Renal pelvis (tissue), 4 donors: Measurements from ENCODE around the gene ZFY. TPM values are rescaled to one million over a fixed set of nuclear protein-coding genes. Genes with fewer than 3 reads are reported as not detected.
"Not testable (repeated sequence)": the region's sequence is repeated elsewhere in the genome, so short reads cannot be mapped to it uniquely, and the experiment has no call there.

Experiments
- DNase-seq: peaks from one replicate; pipeline ENCODE4 v3.0.0-alpha.2; 2013
- polyA plus RNA-seq, 3 donors: library from polyadenylated mRNA; unstranded; fragments of 120-200 nt; gene quantifications; one replicate each; pipeline ENCODE4 v1.2.1, GENCODE V29; 2013; ENCODE audit not compliant: insufficient read length in 3 of 3

The ZFY gene
- polyA plus RNA-seq, 3 donors: 13.2 to 15.4 TPM; not detected in 1

GRCh38 chrY:2965629-2966028 lies 30.4 kb downstream of the ZFY start:
- DNase-seq: no peak

GRCh38 chrY:2969561-2969960 lies 34.4 kb downstream of the ZFY start:
- no peak for DNase-seq

GRCh38 chrY:2972708-2973107 lies 37.5 kb downstream of the ZFY start:
- no peak for DNase-seq

- no peak for DNase-seq
These were observed 38.0 kb downstream of the ZFY start for GRCh38 chrY:2973110-2973751.

GRCh38 chrY:2979283-2979682 lies 44.1 kb downstream of the ZFY start:
- no peak for DNase-seq

GRCh38 chrY:2984491-2984890 lies 49.3 kb downstream of the ZFY start:
- no peak for DNase-seq

GRCh38 chrY:2987178-2987577 lies 52.0 kb downstream of the ZFY start:
- DNase-seq: not testable (repeated sequence)

GRCh38 chrY:2997369-2997768 lies 62.2 kb downstream of the ZFY start:
- not testable (repeated sequence) for DNase-seq

GRCh38 chrY:3002190-3002589 lies 67.0 kb downstream of the ZFY start:
- DNase-seq: no peak

GRCh38 chrY:3002680-3003515 lies 67.7 kb downstream of the ZFY start:
- no peak for DNase-seq

- no peak for DNase-seq
These were observed 68.3 kb downstream of the ZFY start for GRCh38 chrY:3003516-3003830.

GRCh38 chrY:3003846-3004245 lies 68.7 kb downstream of the ZFY start:
- DNase-seq: no peak

GRCh38 chrY:3006031-3006430 lies 70.8 kb downstream of the ZFY start:
- DNase-seq: not testable (repeated sequence)

GRCh38 chrY:3007967-3008366 lies 72.8 kb downstream of the ZFY start:
- no peak for DNase-seq

- DNase-seq: no peak
These were observed 77.0 kb downstream of the ZFY start for GRCh38 chrY:3012226-3012625.

- DNase-seq: no peak
These were observed 81.4 kb downstream of the ZFY start for GRCh38 chrY:3016594-3016993.

- no peak for DNase-seq
These were observed 83.4 kb downstream of the ZFY start for GRCh38 chrY:3018546-3018945.

GRCh38 chrY:3019584-3019983 lies 84.4 kb downstream of the ZFY start:
- DNase-seq: no peak

GRCh38 chrY:3021176-3021575 lies 86.0 kb downstream of the ZFY start:
- no peak for DNase-seq

GRCh38 chrY:3023606-3024005 lies 88.4 kb downstream of the ZFY start:
- no peak for DNase-seq

- DNase-seq: no peak
These were observed 90.2 kb downstream of the ZFY start for GRCh38 chrY:3025357-3025756.
